22Rv1 (cell line): ENCODE results near the gene SEMG2.

Experiments used
- CTCF ChIP-seq: fragments of 450-650 bp; IDR thresholded peaks from 2 replicates; pipeline ENCODE4 v1.5.1; 2017; ENCODE audit warnings: mild to moderate bottlenecking
- ZFX ChIP-seq: fragments of 450-650 bp; IDR thresholded peaks from 2 replicates; pipeline ENCODE4 v1.6.1; 2017; ENCODE audit warnings: antibody characterized with exemption, borderline replicate concordance

GRCh38 chr20:45193331-45193730 lies 27.8 kb upstream of the SEMG2 start:
- no peak for TF ChIP-seq CTCF
- TF ChIP-seq ZFX, result no peak
